HG03378 (cell line): ENCODE measurements around the gene SH3BP5L.

Experiments
- ATAC-seq: cut with Tn5 transposase; IDR thresholded peaks from one replicate; pipeline ENCODE4 v1.9.1; 2021; ENCODE audit warnings: mild to moderate bottlenecking, moderate library complexity; ENCODE audit not compliant: unreplicated experiment

The SH3BP5L gene

GRCh38 chr1:248825909-248826760 lies at the start of gene SH3BP5L:
SH3BP5L (minus strand) TSS chr1:248825915; CDS start chr1:248824935, 980 bp downstream.
- ATAC-seq: peak; percentile 87

GRCh38 chr1:248873993-248874533 lies 48.3 kb upstream of the SH3BP5L start:
- ATAC-seq: peak; percentile 65

DNA sequence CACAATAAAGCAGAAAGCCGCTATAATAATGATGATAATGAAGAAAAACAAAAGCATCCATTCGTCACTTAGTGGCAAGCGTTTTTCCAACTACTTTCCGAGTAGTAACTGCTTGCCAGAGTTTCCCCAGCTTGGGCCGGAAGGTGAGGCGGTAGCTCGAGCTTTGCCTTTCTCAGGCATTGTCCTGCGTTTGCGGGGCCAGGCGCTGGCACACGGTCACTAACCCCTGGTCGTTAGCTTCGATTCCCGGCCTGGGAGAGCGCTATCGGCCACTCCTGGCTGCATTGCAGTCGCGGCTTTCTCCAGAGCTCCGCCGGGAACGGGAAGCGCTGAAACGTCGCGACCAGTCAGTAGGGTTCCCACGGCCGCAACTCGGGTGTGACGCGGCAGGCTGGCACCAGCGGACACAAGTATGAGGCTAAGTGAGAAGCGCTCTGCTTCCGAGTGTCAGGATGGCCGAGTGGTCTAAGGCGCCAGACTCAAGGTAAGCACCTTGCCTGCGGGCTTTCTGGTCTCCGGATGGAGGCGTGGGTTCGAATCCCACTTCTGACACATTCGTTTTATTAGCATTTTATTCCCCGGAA lies 47.8 kb upstream of the SH3BP5L start:
- peak; percentile 73 for ATAC-seq

DNA sequence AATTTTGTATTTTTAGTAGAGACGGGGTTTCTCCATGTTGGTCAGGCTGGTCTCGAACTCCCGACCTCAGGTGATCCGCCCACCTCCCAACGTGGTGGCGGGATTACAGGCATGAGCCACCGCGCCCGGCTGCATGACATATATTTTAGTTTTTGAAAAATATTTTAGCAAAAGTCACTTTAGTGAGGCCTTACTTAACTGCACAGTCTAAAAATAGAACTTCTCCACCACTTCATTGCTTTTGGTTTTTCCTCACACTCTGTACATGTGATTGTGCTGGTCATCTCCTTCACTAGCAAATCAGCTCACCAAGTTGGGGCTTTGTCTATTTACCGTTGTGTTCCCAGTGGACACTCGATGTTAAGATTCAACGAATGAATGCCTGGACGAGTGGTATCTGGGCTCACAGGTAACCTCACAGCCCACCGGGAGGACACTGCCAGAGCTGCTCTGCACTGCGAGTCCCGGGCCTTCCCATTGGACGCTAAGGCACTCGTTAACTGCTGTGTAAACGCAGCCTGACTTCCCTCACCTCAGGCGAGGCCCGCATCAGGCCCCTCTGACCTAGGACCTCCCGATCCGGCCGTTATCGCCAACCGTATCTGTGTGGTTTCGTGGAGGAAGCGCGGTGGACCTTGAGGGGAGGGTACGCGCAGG lies 47.2 kb upstream of the SH3BP5L start:
- peak; percentile 30 for ATAC-seq

DNA sequence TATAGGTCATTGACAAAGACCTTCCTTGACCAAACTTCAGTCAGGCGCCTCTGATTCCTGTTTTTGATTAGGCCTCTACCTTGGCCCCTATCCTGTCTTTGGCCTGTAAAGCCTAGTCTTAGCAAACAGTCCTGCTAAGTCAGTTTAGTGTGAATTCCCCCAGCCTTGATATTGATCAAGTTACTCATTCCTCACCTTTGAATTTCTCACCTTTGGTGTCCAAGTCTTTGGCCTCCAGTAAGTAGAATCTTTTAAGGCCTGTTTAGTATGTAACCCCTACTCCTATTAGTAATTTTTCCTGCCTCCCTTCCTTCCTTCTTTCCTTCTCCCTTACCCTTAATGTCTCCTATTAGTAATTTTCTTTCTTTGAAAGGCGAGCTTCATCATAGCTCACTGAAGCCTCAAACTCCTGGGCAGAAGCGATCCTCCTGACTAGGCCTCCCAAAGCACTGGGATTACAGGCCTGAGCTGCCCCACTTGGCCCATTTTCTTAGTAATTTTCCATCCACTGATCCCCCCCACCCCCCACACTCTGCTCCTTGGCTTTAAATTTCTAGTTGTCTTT lies 46.2 kb upstream of the SH3BP5L start:
- no peak for ATAC-seq

- peak; percentile 68 for ATAC-seq
Observed at GRCh38 chr1:248862998-248863881, 37.5 kb upstream of the SH3BP5L start.

DNA sequence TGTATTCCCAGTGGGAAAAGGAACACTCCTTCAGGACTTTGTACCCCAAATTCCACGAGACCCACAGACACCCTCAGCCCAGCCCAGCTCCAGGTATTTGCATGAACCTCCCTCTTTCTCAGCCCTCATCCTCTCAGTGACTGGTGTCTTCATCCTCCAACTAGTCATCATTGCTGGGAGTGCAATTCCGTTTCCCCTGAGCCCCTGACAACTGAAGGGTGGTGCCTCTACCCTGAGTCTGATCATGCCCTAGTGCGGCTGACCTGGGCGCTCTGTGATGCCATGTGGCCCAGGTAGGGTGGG lies 36.9 kb upstream of the SH3BP5L start:
- ATAC-seq: peak; percentile 5

DNA sequence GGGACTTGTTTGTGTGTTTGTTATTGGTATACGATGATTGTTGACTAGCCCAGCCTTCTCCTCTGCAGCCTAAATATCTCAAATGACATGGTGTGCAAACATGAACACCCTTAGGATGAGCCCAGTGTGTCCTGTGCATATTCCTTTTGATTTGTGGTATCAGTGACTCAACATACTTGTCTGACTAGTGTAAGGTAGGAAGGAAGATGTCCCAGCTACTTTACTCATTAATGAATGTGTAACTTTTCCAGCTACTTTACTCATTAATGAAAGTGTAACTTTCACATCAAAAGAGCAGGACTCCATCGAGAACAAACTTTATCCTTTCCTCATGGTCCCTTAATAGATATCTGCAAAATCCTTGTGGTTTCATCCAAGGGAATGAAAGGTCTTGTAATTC lies 35.9 kb upstream of the SH3BP5L start:
- no peak for ATAC-seq

DNA sequence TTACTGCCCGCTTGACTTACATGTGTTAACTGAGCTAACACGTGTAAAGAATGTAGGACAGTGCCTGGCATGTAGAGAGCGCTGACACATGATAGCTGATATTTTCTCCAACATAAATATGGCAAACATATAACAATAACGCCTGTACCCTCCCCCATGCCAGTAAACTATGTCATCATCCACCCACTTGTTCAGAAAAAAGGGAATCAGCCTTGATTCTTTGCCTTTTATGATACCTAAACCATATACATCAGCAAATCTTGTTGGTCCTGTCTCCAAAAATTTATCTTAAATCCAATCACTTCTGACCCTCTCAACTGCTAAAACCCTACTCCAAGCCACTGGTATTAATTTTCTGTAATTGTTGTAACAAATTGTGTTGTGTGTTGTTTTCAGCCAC lies 34.3 kb upstream of the SH3BP5L start:
- ATAC-seq: no peak

DNA sequence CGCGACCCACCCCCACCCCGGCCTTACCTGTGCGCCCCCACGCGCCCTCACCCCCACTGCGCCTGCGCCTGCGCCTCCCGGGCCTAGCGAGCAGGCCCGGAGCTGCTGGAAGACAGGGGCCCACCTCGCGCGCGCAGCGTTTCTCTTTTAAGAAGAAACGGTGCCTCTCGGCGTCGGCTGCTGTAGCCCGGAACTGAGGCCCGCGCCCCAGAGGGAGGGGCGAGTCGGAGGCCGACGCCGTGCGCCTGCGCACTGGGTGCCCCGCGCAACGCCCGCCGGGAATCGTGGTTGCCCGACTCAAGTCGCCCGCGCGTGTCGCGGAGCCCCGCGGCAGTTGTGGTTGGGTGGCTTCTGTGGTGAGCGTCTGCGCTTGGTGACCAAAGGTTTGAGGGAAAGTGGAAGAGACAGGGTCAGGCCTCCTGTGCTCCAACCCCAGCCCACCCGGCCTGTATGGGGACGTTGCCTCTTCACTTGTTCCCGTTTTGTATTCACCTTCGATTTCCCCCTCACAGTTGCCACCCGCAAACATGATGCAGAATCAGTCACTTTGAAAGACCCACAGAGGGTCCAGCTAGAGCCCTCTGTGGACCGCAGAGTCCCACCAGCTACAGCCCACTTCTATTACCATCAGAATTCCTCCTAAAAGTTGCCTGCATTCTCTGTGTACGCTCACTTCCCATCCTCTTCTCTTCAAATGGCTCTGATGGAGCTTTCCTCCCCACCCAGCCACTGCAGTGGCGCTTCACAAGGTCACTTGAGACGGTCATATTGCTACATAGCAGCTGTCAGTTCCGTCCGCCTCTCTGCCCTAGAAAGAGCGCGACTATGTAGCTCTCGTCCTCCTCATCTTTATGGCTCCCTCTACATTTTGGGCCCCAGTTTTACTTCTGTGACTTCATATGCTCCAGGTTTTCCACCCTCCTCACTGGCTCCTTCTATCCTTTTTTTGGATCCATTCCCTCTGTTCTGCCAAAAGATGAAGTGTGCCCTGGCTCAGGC lies 33.5 kb upstream of the SH3BP5L start, which contains the start of gene ZNF692:
TSS of gene ZNF692 (minus strand) at position 195 of the 999 bp plus-strand sequence. CDS start 776 bp downstream, outside the sequence.
- peak; percentile 57 for ATAC-seq

- ATAC-seq: peak; percentile 31
Observed at GRCh38 chr1:248858096-248858890, 32.6 kb upstream of the SH3BP5L start.

DNA sequence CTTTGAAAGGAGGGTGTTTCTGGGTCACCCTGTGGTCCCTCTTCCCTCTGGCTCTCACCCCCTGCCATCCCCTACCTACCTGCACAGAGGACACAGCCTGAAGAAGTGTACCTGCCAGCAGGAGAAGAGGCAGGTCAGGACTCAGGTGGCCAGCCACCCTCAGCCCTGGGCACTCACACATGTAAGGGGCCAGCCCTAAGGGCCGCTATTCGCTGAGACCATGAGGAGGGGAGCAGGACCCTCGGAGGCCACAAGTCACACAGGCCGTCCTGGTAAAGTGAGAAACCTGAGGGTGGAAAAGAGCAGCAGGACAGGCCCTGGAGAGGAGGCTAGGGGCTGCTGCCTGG lies 32.0 kb upstream of the SH3BP5L start:
- ATAC-seq: no peak

DNA sequence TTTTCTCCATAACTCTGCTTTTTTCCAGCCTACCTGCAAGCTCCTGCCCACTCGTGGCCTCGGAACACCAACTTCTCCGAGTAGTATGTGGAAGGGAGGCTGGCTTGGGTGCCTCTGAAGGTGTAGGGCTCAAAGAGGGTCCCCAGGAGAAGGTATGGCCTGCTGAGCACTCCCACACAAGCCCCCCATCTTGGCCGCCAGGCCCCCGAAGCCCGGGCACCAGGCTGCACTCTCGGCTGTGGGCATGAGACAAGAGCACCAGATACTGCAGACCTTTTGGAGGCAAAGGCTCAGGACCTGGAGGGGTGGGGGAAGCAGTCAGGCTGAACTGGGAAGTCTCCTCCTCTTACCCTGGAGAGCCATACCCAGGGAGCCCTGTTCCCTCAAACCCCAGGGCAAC lies 31.5 kb upstream of the SH3BP5L start:
- ATAC-seq: no peak

- ATAC-seq: no peak
Observed at GRCh38 chr1:248856176-248856575, 30.5 kb upstream of the SH3BP5L start.

DNA sequence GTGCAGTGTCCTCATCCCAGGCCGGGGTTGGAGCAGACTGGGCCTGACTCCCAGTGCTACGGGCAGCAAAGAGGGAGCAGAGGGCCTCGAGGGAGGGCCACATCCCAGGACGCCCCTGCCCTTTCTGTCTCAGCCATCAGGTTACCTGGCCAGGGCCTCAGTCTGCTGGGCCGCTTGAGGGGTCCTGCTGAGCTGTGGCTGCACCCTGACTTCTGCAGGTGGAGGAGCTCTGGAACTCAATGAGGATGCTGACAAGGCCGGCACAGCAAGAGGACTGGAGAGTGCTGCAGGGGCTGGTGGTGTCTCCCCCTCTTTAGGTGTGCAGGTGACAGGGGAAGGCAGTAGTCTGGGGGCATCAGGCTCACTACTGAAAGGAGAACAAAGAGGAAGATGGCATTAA lies 29.9 kb upstream of the SH3BP5L start:
- ATAC-seq: no peak

DNA sequence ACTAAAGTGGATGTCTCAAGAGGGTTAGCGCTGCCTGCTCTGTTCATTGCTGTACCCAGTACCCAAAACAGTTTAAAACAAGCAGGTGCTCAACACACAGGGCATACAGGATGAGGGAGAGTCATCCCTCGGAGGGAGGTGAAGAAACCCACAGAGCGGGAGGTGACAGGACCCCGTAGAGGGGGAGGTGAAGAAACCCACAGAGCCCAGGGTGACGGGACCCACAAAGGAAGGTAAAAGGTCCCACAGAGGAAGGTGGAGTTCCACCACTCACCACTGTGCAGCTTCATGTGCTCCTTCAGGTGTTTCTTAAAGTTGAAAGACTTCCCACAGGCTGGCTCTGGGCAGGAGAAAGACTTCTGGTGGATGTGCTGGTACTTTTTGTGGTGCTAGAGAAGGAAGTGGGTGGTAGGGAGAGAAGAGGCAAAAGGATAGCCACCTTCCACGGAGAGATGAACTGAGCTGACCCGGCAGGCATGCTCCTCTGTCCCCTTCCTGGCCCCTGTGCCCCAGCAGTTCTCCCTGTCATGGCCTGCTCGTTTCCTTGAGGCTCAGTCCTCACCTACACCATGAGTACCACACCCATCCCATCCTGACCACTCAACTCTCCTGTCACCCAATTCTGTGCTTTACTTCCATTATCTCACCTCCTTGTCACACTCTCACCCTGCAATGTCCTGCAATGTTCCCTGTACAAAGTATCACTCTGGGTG lies 28.1 kb upstream of the SH3BP5L start:
- no peak for ATAC-seq

- ATAC-seq: no peak
Observed at GRCh38 chr1:248852481-248853405, 27.0 kb upstream of the SH3BP5L start.
